Measurements from ENCODE around the gene EHMT1.
"Not testable (repeated sequence)": the region's sequence is repeated elsewhere in the genome, so short reads cannot be mapped to it uniquely, and the experiment has no call there.

Gene EHMT1

DNA sequence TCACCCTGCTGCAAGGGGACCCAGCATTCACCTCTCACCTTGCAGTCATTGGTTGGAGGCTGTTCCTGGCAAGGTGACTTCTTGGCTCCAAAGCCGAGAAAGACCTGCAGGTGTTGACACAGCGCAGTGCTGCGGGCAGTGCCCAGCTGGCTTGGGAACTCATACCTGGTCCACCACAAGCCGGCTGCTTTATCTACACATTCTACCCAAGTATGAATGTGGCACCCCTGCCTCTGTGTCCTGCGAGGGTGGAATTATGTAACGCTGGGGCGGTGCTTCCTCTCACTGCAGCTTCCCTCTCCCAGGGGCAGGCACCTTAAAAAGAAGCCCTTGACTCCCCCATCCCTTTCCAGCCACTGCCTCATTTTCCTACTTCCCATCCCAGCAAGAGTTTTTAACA lies 26.0 kb upstream of the EHMT1 start:
- peaks cover 6 to 16% of the 10 kb centered on the region in 2 donors for H3K4me1 ChIP-seq (ENCODE audit: control insufficient read depth in 1 of 2, insufficient read depth in 2 of 2, low read length in 2 of 2)
- no peaks in the 10 kb centered on the region for H3K27me3 ChIP-seq (ENCODE audit: low read depth, low read length)
- H3K27ac ChIP-seq (ENCODE audit: low read length) = no peak overlapping the region
- no peak overlapping the region for H3K4me3 ChIP-seq (ENCODE audit: low read depth in 1 of 2, low read length in 2 of 2)
- peaks cover 0 to 9% of the 10 kb centered on the region in 2 donors for H3K36me3 ChIP-seq (ENCODE audit: control insufficient read depth in 1 of 2, insufficient read depth in 2 of 2, low read length in 2 of 2)
- H3K9me3 ChIP-seq (ENCODE audit: control insufficient read depth in 1 of 2, low read length in 2 of 2) = no peaks in the 10 kb centered on the region

DNA sequence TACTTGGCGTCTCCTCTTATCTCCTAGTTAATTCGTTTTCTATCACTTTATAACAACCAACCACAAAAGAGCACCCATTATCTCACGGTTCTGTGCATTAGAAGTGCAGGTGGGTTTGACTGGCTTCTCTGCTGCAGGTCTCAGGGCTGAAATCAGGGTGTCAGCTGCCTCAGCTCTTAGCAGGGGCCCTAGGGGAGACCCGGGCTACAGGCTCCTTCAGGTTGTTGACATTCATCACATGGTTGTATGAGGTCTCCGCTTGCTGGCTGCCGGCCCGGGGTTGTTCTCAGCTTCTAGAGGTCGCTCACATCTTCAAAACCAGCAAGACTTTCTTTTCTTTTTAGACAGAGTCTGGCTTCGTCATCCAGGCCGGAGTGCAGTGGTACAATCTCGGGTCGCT lies 25.6 kb upstream of the EHMT1 start:
- Histone ChIP-seq H3K27ac (ENCODE audit: low read length) (no peak overlapping the region), H3K4me3 (ENCODE audit: low read depth in 1 of 2, low read length in 2 of 2) (no peak overlapping the region), H3K4me1 (ENCODE audit: control insufficient read depth in 1 of 2, insufficient read depth in 2 of 2, low read length in 2 of 2) (peaks cover 6 to 16% of the 10 kb centered on the region in 2 donors), H3K36me3 (ENCODE audit: control insufficient read depth in 1 of 2, insufficient read depth in 2 of 2, low read length in 2 of 2) (peaks cover 0 to 5% of the 10 kb centered on the region in 2 donors), H3K27me3 (ENCODE audit: low read depth, low read length) (no peaks in the 10 kb centered on the region), H3K9me3 (ENCODE audit: control insufficient read depth in 1 of 2, low read length in 2 of 2) (no peaks in the 10 kb centered on the region)

DNA sequence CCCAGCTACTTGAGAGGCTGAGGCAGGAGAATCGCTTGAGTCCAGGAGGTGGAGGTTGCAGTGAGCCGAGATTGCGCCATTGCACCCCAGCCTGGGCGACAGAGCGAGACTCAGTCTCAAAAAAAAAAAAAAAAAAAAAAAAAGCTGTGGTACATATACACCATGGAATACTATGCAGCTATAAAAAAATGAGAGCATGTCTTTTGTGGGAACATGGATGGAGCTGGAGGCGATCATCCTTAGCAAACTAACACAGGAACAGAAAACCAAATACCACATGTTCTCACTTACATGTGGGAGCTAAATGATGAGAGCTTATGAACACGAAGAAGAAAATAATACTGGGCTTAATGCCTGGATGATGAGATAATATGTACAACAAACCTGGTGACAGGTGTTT lies 22.2 kb upstream of the EHMT1 start:
- H3K27ac ChIP-seq (ENCODE audit: low read length); H3K4me1 ChIP-seq (ENCODE audit: control insufficient read depth in 1 of 2, insufficient read depth in 2 of 2, low read length in 2 of 2); H3K9me3 ChIP-seq (ENCODE audit: control insufficient read depth in 1 of 2, low read length in 2 of 2); H3K27me3 ChIP-seq (ENCODE audit: low read depth, low read length); H3K4me3 ChIP-seq (ENCODE audit: low read depth in 1 of 2, low read length in 2 of 2); H3K36me3 ChIP-seq (ENCODE audit: control insufficient read depth in 1 of 2, insufficient read depth in 2 of 2, low read length in 2 of 2): not testable (repeated sequence)

DNA sequence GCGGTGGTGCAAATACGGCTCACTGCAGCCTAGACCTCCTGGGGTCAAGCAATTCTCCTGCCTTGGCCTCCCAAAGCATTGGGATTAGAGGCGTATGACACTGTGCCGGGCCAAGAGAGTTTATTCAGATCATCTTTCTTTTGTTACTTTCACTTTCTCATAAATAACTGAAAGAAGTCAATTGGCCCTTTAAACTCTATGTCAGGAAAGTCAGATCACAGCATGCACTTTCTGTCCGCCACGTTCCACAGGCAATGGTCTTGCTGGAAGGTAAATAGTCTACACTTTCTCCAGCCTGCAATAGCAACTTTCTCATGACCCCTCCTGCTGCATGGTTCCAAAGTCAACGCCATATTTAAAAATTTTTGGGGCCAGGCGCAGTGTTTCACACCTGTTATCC lies 19.9 kb upstream of the EHMT1 start:
- Histone ChIP-seq H3K36me3 (ENCODE audit: control insufficient read depth in 1 of 2, insufficient read depth in 2 of 2, low read length in 2 of 2) (no peaks in the 10 kb centered on the region), H3K4me3 (ENCODE audit: low read depth in 1 of 2, low read length in 2 of 2) (no peak overlapping the region), H3K9me3 (ENCODE audit: control insufficient read depth in 1 of 2, low read length in 2 of 2) (no peaks in the 10 kb centered on the region), H3K27ac (ENCODE audit: low read length) (no peak overlapping the region), H3K4me1 (ENCODE audit: control insufficient read depth in 1 of 2, insufficient read depth in 2 of 2, low read length in 2 of 2) (no peaks in the 10 kb centered on the region), H3K27me3 (ENCODE audit: low read depth, low read length) (no peaks in the 10 kb centered on the region)

DNA sequence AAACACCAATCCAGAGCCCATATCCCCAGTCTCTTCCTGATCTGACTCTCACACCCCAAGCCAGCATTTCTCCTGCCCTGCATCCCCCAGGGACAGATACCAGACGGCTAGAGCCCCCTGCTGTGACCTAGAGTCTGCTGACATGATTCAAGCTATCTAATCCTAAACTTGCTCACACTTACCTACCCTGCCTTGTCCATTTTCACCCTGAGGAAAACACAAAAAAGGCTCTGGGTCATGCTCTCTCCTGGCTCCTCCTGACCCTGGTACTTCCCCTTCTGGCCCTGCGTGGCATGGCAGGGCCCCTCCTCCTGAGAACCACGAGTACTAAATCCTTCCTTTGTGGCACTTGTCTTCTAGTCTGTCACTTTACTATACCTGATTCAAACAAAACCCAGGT lies 16.1 kb upstream of the EHMT1 start:
- Histone ChIP-seq H3K27ac (ENCODE audit: low read length) (no peak overlapping the region), H3K4me1 (ENCODE audit: control insufficient read depth in 1 of 2, insufficient read depth in 2 of 2, low read length in 2 of 2) (peaks cover 5 to 22% of the 10 kb centered on the region in 2 donors), H3K4me3 (ENCODE audit: low read depth in 1 of 2, low read length in 2 of 2) (no peak overlapping the region), H3K9me3 (ENCODE audit: control insufficient read depth in 1 of 2, low read length in 2 of 2) (no peaks in the 10 kb centered on the region), H3K36me3 (ENCODE audit: control insufficient read depth in 1 of 2, insufficient read depth in 2 of 2, low read length in 2 of 2) (no peaks in the 10 kb centered on the region), H3K27me3 (ENCODE audit: low read depth, low read length) (no peaks in the 10 kb centered on the region)

DNA sequence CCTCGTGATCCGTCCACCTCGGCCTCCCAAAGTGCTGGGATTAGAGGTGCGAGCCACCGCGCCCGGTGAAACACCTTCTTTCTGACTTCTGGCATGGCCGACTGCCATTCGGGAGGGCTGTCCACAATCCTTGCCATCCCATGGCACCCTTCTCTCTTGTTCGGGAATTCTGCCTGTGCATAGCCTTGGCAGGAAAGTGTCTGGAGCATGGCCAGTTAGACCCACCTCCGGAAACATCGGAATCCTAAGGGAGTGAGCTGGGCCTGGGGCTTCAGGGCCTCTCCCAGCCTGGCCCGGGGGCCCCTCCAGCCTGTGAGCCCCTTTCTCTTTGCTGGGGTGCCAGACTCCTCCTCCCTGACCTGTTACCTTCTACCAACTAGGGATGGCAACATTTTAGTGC lies 14.9 kb upstream of the EHMT1 start:
- Histone ChIP-seq H3K27ac (ENCODE audit: low read length) (no peak overlapping the region), H3K4me3 (ENCODE audit: low read depth in 1 of 2, low read length in 2 of 2) (no peak overlapping the region)

DNA sequence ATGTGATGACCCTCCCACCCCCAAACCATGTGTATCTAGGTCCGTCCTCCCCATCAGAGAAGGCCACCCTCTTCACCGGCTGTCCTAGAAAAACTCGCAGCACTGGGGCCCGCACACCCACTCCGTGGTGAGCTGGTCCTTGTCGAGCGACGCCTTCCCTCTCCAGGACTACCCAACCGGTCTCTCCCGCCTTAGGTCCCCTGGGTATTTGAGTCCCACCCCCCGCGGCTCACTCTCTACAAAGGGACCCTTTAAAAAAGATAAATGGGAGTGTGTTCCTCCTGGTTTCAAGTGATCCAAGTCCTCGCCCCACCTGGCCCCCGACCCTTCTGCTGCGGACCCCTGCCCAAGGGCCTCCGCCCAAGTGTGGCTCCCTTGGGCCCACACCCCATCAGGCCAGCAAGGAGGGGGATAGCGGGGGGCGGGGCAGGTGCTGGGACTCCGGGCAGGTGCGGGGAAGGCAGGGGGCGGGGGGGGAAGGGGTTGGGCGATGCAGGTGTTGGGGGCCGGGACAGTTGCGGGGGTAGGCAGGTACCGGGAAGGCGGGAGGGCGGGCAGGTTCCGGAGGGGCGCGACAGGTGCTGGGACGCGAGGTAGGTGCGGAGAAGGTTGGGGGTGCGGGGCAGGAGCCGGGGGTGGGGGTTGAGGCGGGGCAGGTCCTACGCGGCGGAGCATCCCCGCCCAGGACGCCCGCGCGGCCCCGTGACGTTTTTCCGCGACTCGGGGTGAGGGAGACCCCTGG lies 14.3 kb upstream of the EHMT1 start:
- H3K36me3 ChIP-seq (ENCODE audit: control insufficient read depth in 1 of 2, insufficient read depth in 2 of 2, low read length in 2 of 2) = no peaks in the 10 kb centered on the region
- no peaks in the 10 kb centered on the region for H3K27me3 ChIP-seq (ENCODE audit: low read depth, low read length)
- H3K4me1 ChIP-seq (ENCODE audit: control insufficient read depth in 1 of 2, insufficient read depth in 2 of 2, low read length in 2 of 2) = peaks cover 5 to 22% of the 10 kb centered on the region in 2 donors
- H3K9me3 ChIP-seq (ENCODE audit: control insufficient read depth in 1 of 2, low read length in 2 of 2) = no peaks in the 10 kb centered on the region
- no peak overlapping the region for H3K4me3 ChIP-seq (ENCODE audit: low read depth in 1 of 2, low read length in 2 of 2)
- H3K27ac ChIP-seq (ENCODE audit: low read length) = no peak overlapping the region

More for the DNA sequence above, 14.9 kb upstream of the EHMT1 start:
- H3K36me3 ChIP-seq (ENCODE audit: control insufficient read depth in 1 of 2, insufficient read depth in 2 of 2, low read length in 2 of 2) = no peaks in the 10 kb centered on the region
- no peaks in the 10 kb centered on the region for H3K27me3 ChIP-seq (ENCODE audit: low read depth, low read length)
- H3K4me1 ChIP-seq (ENCODE audit: control insufficient read depth in 1 of 2, insufficient read depth in 2 of 2, low read length in 2 of 2) = peaks cover 5 to 22% of the 10 kb centered on the region in 2 donors
- H3K9me3 ChIP-seq (ENCODE audit: control insufficient read depth in 1 of 2, low read length in 2 of 2) = no peaks in the 10 kb centered on the region

DNA sequence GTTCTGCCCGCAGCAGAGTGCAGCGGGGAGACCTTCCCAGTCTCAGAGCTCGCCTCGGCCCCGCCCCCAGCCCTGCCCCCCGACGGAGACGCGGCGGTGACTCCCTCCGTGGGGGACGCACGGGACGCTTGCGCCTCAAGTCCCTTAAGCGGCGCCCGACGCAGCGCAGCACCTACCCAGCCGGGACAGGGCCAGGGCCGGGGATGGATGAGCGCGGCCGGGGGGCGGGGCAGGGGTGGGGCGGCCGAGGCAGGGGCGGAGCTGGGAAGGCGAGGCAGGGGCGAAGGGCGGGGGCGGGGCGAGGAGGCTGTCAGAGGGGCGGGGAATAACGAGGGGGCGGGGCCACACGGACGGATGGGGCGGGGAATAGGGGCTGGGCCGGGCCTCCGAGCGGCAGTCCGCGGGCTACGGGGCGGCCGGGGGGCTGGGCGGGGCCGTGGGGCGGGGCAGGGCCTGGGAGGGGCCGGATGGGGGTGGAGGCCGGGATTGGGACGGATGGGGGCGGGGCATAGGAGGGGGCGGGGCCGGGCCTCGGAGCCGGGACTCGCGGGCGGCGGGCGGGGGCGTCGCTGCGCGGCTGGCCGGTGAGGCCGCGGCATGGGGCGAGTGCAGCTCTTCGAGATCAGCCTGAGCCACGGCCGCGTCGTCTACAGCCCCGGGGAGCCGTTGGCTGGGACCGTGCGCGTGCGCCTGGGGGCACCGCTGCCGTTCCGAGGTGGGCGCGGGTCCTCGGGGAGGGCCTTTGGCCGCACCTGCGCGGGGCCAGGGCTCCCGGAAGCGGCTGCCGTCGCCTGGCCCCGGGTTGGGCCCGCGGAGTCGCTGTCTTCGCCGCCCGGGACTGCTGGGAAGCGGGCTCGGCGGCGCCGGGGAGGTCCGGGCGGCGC lies 13.4 kb upstream of the EHMT1 start, which contains the start of gene ARRDC1:
TSS of gene ARRDC1 (plus strand) at position 566 of the 884 bp plus-strand sequence. CDS start at position 598, 32 bp downstream.
- H3K4me1 ChIP-seq (ENCODE audit: control insufficient read depth in 1 of 2, insufficient read depth in 2 of 2, low read length in 2 of 2) = peaks cover 5 to 22% of the 10 kb centered on the region in 2 donors
- no peaks in the 10 kb centered on the region for H3K9me3 ChIP-seq (ENCODE audit: control insufficient read depth in 1 of 2, low read length in 2 of 2)
- H3K4me3 ChIP-seq (ENCODE audit: low read depth in 1 of 2, low read length in 2 of 2) = peak within 1 kb of the TSS; percentile 57 to 85
- H3K36me3 ChIP-seq (ENCODE audit: control insufficient read depth in 1 of 2, insufficient read depth in 2 of 2, low read length in 2 of 2) = no peaks in the 10 kb centered on the region
- no peak within 1 kb of the TSS for H3K27ac ChIP-seq (ENCODE audit: low read length)
- H3K27me3 ChIP-seq (ENCODE audit: low read depth, low read length) = no peaks in the 10 kb centered on the region

DNA sequence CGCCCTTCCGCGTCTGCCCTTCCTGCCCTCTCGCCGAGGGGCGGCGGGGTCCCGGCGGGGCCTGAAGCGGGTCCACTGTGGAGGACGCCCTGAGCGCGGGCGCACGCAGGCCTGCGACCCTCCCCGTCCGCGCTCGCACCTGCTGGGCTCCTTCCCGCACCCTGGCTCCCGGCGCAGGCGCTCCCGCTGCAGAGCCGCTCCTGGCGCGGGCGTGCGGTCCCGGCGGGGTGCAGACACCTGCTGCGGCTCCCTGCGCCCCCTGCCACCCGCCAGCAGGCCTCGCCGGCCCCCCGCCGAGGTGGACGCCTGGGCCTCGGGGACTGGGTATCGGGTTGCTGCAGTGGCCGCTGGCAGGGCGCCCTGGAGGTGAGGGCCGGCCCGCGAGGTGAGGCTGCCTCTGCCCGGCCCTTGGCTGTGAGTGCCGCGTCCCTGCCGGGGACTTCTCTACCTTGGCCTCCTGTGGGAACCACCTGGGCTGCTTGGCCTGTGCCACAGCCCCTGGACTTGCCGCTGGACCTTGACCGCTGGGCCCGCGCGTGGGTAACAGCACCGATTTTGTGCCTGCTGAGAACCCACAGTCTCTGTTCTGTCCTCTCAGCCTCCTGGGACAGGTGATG lies 12.7 kb upstream of the EHMT1 start:
- H3K4me1 ChIP-seq (ENCODE audit: control insufficient read depth in 1 of 2, insufficient read depth in 2 of 2, low read length in 2 of 2) = peaks cover 5 to 22% of the 10 kb centered on the region in 2 donors
- peak overlapping the region; percentile 57 to 85 for H3K4me3 ChIP-seq (ENCODE audit: low read depth in 1 of 2, low read length in 2 of 2)
- no peaks in the 10 kb centered on the region for H3K9me3 ChIP-seq (ENCODE audit: control insufficient read depth in 1 of 2, low read length in 2 of 2)
- H3K27me3 ChIP-seq (ENCODE audit: low read depth, low read length) = no peaks in the 10 kb centered on the region
- no peak overlapping the region for H3K27ac ChIP-seq (ENCODE audit: low read length)
- H3K36me3 ChIP-seq (ENCODE audit: control insufficient read depth in 1 of 2, insufficient read depth in 2 of 2, low read length in 2 of 2) = no peaks in the 10 kb centered on the region

DNA sequence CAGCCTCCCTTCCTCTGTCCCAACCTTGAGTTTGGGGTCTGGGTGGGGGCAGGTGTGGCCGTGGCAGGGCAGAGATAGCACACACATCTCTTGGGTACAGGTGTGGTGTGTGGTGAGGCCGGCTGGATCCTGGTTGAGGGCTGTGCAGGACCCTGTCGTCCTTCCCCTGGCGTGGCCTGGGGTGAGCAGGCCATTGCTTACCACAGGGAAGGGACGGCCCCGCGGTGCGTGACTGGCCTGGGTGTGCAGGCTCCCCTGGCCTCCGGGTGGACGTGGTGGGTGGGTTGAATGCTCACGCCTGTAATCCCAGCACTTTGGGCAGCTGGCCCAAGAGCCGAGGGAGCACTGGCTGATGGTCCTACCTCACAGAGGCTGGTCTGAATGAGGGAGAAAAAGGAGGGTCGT lies 12.1 kb upstream of the EHMT1 start:
- peak overlapping the region; percentile 57 to 85 for H3K4me3 ChIP-seq (ENCODE audit: low read depth in 1 of 2, low read length in 2 of 2)
- H3K27me3 ChIP-seq (ENCODE audit: low read depth, low read length) = no peaks in the 10 kb centered on the region
- H3K27ac ChIP-seq (ENCODE audit: low read length) = no peak overlapping the region
- H3K4me1 ChIP-seq (ENCODE audit: control insufficient read depth in 1 of 2, insufficient read depth in 2 of 2, low read length in 2 of 2) = peaks cover 5 to 26% of the 10 kb centered on the region in 2 donors
- H3K36me3 ChIP-seq (ENCODE audit: control insufficient read depth in 1 of 2, insufficient read depth in 2 of 2, low read length in 2 of 2) = no peaks in the 10 kb centered on the region
- no peaks in the 10 kb centered on the region for H3K9me3 ChIP-seq (ENCODE audit: control insufficient read depth in 1 of 2, low read length in 2 of 2)

Measured in muscle layer of duodenum (tissue), 2 donors.